HG03439 (cell line): Measurements from ENCODE around the gene UNC119.
"Not testable (repeated sequence)": the region's sequence is repeated elsewhere in the genome, so short reads cannot be mapped to it uniquely, and the experiment has no call there.

Experiments used
- ATAC-seq: cut with Tn5 transposase; IDR thresholded peaks from one replicate; pipeline ENCODE4 v1.9.1; 2021; ENCODE audit warnings: mild to moderate bottlenecking, moderate library complexity; ENCODE audit not compliant: unreplicated experiment

The UNC119 gene

DNA sequence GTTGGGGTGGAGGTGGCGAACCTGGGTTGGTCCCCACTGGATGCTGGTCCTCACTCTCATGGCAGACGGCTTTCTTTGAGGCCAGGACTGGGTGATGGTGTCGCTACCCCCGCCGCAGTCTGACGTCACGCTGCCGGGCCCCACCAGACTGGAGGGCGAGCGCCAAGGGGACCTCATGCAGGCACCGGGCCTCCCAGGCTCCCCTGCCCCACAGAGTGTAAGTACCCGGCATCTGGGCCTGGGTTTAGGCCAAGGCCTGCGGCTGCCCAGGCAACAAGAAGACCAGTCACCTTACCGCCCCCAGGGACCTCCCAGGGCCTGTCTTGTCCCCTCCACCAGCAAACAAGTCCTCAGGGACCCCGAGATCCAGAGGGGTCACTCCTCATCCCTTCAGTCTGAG, 28.5 kb downstream of the UNC119 start:
- ATAC-seq = no peak

DNA sequence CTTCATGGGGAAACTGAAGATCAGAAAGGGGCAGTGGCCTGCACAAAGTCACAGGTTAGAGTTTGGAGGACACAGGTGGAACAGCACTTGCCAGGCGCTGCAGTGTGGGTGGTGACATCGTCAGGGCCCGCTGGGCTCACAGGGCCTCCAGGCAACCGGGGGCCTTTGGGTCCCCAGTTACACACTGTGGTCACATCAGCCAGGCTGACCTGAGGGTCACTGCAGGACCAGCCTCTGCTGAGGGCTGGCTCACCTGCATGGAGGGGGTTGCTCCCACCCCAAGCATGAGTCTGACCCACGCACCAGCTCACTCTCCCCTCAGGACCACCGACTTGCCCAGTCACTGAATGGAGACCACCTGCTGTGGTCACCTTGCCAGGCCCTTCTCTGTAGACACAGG, 29.2 kb downstream of the UNC119 start:
- no peak for ATAC-seq

DNA sequence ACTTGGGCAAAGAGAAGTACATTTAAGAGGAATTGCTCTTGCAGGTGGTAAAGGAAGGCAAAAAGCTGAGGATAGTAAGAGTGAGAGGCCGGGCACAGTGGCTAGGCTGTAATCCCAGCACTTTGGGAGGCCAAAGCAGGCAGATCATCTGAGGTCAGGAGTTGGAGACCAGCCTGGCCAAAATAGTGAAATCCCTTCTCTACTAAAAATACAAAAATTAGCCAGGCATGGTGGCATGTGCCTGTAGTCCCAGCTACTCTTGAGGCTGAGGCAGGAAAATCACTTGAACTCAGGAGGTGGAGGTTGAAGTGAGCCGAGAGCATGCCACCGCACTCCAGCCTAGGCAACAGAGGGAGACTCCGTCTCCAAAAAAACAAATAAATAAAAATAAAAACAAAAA, 30.1 kb downstream of the UNC119 start:
- not testable (repeated sequence) for ATAC-seq

DNA sequence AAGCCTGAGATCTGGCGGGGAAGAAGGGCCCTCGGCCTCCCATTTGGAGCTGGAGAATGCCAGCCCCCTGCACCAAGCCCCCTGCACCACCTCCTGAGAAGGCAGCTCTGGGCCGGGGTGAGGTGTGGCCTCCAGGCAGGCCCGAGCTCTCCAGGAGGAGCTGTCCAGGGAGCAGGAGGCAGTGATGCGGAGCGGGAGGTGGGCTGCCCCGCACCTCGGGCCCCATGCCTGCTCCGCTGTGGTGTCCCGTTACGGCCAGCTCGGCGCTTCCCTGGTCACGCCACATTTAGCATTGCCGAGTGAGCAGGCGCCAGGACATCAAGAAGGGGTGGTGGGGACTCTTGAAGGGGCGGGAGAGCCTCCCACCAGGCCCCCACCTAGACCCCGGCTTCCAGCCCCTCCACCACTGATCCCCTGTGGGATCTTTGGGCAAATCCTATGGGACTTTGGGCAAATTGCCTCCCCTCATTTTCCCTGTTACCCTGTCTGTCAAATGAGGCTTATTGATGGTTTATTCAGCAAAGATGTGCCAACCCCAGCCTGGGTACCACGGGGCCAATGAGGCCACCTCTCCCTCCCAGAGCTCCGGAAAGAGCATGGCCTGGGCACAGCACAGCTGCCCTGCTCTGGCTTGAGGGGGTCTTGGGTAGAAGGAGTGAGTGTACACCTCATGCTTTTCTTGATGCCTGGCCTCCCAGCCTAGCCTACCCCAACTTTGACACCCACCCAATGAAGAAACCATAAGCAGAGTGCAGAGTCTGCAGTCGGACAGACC, 30.9 kb downstream of the UNC119 start:
- no peak for ATAC-seq

DNA sequence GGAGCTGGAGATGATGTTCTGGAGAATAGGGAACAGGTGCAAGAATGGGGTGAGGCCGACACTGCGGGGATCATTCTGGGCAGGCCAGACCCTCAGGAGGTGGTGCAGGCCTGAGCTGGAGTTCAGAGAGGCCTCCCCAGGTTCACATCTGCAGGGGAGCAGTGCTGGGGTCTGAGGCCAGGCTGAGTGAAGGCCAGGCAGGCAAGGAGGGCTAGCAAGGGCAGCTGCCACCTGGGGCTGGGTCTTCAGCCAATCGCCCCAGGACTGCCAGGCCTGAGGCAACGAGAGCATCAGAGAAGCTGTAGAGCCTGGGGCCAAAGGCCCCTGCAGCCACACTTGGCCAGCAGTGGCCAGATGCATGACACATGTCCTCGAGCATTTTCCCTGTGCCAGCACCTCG, 31.7 kb downstream of the UNC119 start:
- ATAC-seq = no peak

DNA sequence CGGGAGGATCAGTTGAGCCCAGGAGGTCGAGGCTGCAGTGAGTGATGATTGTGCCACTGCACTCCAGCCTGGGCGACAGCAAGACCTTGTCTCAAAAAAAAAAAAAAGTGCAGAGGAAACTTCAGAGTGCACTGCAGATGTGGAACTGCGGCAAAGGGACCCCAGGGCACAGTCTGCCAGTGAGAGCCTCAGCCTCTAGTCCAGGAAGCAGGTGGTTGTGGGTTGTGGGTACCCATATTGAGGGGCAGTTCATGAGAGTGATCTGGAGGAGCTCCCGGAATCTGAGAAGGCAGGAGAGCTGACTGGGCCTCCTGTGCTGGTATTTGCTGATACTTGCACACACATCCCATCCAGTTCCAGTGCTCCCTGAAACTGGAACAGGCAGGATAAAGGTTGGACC, 33.2 kb downstream of the UNC119 start:
- ATAC-seq = no peak

DNA sequence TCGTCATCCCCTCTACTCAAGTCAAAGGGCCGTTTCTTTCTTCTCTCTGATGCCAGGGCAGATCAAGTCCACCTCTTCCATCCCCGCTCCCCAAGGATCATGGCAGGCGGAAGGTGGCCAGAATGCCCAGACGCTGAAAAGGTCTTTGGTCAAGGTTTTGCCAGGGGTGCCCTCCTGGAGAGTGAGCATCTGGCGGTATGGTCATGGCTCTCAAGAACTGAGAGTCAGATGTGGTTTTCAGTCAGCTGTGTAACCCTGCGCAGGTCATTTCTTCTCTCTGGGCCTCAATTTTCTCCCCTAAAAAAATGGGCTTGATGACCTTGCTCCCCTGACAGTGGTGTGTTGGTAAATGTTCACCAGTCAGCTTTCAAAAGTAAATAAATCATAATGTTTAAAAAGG, 33.8 kb downstream of the UNC119 start:
- no peak for ATAC-seq

DNA sequence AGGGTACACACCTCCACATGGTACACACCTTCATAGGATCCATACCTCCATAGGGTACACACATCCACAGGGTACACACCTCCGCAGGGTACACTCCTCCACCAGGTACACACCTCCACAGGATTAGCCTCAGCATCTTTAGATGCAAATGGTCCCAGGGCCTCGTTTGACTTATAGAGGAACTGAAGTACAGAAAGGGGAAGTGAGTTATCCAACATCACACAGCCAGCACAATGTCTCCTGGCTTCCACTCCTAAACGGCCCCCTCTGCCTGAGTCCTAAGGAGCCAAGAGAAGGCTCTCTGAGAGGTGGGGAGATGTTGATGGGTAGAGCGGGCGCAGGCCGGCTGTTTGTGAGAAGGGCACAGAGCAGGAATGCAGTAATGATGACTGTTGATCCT, 34.3 kb downstream of the UNC119 start:
- ATAC-seq = no peak

DNA sequence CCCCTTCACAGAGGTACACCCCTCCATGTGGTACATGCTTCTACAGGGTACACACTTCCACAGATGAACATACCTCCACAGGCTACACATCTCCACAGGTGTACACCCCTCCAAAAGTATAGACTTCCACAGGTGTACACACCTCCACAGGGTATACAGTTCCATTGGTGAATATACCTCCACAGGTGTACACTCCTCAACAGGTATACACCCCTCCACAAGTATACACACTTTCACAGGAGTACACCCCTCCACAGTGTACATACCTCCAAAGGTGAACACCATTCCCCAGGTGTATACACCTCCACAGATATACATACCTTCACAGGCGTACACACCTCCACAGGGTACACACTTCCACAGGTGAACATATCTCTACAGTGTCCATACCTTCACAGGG, 36.9 kb downstream of the UNC119 start:
- no peak for ATAC-seq

DNA sequence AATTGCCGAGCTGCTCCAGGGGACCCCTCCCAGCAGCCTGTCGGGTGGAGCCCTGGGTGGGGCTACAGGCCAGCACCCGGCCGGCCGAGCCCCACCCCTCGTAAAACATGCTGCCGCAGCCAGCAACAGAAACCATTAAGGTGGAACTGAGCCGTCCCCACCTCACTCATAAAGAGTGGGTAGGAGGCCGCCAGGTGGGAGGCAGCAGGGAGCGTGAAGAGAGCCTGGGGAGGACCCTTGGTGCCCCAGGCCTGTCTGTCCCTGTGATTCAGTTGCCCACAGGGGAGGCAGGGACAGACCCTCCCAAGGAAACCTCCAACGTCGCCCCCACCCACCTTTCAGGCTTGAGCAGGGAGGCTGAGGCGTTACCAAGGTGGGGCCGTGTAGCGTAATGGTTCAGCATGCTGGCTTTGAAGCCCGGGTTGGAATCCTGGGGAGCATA, 37.8 kb downstream of the UNC119 start:
- no peak for ATAC-seq

DNA sequence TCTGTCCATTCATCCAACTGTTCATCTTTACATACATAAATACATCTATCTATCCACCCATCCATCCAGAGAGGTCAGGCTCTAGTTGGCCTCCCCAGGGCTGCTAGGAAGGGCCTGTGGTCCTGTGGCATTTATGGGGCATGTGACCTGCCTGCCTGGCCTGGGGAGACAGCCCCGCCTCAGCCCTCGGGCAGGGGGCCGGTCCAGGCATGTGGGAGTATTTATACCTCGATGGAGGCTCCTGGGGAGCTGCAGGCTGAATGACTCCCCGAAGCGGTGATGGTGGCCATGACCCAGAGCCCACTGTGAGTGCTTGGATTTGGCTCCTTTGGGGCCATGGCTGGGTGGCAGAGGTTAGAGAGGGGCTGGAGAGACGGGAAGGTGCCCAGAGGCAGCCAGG, 38.9 kb downstream of the UNC119 start:
- ATAC-seq = no peak

DNA sequence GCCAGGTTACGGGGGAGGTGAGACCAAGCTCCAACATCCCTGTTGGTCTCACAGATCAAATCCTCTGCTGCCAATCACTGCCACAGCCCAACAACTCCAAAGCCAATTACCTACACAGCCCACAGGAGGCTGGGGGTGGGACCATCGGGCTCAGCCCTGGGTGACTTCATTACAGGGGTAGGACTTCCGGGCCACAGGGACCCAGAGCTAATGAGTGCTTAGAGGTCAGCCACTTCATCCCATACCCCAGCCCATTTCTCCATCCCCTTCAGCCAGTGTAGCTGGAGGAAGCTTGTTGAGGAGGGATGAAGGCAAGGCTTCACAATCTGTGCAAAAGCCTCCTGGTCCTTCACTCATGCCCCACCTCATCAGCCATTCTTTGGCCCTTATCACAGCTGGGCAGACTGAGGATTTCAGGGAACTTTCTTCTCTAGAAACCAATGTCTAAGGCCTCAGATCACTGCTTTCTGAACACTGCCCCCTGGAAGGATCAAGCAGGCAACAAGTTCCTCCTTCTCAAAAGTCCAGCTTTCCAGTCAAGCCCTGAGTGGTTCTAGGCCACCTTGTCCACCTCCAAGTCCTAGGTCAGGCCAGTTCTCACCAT, 40.5 kb downstream of the UNC119 start:
- ATAC-seq = no peak

DNA sequence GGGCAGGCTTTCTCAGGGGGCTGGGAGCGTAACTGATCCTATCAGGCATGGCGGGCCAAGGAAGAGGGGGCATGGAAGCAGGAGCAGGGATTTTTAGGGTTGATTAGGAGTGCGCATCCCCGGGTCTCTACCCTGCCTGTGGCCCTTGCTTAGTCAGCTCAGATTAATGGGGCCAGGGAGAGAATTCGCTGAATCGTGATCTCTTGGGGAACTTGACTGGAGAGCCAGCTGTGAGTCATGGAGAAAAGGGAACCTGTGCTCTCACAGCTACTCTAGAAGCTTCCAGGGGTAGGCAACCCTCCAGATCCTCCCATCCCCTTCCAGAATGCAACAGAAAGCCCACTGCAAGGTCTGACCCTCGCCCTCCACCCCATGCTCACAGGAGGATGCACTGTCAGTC, 42.6 kb downstream of the UNC119 start:
- ATAC-seq = no peak

DNA sequence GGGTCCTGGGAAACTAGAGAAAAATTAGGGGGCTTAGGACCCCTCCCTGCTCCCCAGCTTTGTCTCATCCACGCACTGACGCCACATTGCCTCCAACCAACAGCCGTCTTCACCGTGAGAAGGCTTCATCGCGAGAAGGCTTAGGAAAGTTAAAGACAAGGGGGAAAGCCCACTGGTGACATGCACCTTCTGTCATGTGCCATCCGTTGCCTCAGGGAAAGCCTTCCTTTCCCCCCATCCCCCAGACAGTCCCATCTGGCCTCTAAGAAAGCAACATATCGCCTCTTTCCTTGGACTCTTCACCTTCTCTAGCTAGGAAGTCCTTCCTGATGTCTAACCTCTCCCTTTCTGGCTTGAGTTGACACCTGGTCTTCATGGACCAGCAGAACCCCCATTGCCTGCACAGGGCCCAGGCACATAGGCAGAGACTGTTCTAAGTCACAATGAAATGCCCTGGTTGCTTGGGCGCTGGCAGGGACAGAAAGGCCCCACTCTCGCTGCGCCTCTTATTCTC, 44.2 kb downstream of the UNC119 start:
- no peak for ATAC-seq

DNA sequence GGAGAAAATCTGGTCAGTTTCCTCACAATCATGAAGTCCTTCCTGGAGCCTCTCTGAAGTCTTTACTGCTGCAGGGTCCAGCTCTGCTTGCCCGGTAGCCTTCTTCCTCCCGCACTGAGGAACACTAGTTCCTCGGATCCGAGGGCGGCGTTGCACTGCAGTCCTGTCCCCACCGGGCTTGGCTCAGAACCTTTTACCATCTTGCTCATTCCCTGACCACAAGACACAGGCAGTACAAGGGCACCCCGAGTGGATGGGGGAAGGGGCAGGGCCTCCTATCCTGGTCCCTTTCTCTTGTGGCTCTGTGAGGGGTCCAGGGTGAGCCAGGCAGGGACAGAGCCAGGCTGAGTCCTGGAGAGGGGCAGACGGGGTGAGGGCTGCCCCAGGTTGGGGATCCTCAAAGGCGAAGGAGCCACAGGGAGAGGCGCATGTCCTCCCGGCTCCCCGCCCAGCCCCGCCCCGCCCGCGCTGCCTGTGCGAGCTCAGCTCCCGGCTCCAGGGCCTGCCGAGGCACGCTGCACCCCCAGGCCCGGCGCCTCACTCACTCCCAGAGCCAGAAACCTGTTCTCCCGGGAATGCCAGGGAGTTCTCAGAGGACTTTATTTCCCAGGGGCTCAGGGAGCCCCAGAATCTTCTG, 44.7 kb downstream of the UNC119 start:
- ATAC-seq = no peak

DNA sequence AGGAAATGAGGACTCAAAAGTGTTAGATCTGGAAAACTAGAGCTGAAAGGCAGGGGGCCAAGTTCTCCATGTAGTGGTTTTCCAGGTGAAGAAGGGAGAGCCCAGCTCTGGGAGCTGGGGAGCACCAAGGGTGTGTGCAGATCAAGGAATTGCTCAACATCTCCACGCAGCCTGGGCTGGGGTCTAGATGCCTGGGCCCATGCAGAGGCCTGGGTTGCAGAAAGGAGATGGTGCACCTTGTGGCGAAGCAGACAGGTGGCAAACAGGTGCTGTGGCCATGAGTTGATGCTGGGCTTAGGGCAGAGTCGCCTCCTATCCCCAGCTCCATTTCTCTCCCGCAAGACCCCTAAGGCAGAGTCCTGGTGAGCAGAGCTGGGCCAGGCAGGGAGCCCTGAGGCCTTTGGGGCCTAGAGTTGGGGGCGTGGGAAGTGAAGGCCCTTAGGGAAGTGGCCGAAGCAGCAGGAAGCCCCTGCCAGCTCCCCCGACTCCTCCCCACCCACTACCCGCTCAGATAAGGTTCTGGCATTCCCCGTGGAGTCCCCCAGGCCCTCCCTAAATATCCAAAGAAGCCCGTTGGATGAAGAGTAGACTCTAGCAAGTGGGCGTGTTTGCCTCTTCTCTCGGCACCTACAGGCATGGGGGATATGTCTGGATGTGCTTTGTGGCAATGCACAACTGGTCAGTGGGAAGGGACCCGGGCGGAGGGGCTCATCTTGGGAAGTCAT, 45.5 kb downstream of the UNC119 start:
- no peak for ATAC-seq

DNA sequence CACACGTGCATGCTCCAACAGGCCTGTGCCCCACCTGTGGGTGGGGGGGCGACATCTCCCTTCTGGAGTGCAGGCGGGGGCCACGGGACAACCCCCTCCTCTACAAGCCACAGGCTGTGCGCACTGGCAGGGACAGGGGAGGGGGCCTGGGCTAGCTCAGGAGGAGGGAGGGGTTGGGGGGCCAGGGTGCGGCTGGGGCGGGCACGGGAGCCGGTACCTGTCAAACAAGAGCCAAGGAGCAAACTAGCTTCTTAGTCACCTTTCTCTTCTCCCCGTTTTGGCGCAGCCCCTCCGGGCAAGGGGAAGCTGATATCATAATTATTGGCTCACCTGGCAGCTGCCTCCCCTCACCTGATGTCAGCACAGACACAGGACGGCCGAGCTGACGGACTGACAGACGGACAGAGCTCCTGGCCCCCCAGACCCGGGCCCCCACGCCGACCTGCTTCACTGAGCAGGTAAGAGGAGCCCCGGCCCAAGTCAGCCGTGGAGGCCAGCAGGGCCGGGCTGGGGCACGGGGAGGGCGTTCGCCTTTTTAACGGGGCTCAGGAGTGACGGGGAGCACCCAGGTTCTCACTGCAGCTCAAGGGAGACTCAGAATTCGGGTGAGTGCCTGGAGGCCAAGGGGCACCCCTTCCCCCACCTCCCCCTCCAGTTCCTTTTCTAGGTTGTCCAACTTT, 46.3 kb downstream of the UNC119 start, which contains the start of gene FOXN1:
FOXN1 (plus strand) TSS at position 363 of the 680 bp plus-strand sequence. CDS start 17,622 bp downstream, outside the sequence.
- ATAC-seq = no peak

DNA sequence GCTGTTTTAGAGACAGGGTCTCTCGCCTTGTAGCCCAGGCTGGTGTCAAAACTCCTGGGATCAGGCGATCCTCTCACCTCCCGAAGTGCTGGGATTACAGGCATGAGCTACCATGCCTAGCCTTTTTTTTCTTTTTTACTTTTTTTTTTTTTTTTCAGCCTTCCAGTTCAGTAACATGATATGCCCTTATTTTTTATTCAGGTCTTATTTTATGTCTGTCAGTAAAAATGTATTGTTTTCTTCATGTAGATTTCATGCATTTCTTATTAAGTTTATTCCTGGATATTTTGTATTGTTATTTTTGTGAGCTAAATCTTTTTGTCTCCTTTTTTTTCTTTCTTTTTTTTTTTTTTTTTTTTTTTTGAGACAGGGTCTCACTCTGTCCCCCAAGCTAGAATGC, 49.0 kb downstream of the UNC119 start:
- ATAC-seq = no peak

DNA sequence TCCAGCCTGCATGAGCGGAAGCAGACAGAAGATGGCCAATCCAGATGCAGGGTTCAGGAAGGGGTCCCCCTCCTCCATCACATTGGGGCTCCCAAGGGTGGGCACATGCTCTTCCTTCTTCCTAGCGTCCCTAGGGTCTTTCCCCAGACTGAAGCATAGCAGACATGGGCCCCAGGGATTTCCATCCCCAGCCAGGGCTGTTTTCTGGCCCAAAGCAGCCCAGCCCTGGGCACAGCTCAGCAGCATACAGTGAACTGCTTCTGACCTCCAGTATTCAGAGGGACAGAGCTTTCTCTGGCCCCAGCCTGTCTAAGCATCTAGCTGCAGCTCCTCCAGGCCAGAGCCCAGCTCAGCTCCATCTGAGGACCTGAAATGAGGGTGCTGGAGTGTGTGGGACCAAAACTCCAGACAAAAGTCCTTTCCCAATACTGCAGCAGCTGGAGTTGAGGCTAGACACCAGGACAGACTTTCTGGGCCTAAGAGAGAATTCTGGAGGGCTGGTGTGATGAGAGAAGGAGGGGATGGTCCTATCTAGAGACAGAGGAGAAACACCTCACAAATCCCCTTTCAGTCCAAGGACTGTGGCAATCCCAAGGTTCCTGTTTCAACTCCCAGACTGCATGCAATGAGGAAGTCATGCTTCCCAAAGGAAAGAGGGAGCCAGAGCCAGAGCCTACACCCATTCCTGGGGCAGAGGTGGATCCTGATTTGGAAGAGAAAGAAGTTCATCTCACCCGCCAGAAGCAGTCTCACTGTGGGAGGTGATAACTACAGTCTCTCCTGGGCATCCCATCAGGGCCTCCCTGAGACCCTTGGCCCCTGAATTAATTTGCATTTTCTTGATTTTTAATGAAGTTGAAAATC, 50.8 kb downstream of the UNC119 start:
- no peak for ATAC-seq
